Renal cortex interstitium (tissue), 11 donors: ENCODE measurements around the gene ZNF613. TPM values are rescaled to one million over a fixed set of nuclear protein-coding genes. Genes with fewer than 3 reads are reported as not detected.
A peak's percentile ranks its signal among the peaks of the same experiment; 100 is the strongest.
"Not testable (repeated sequence)": the region's sequence is repeated elsewhere in the genome, so short reads cannot be mapped to it uniquely, and the experiment has no call there.

Experiments used
- DNase-seq, 11 donors: peaks; one replicate each; pipeline ENCODE4 v3.0.0-alpha.2; 2013; ENCODE audit warnings: low read depth in 9 of 11, low spot score in 4 of 11; ENCODE audit errors: extremely low read depth in 1 of 11
- polyA plus RNA-seq, 3 donors: library from polyadenylated mRNA; unstranded; fragments of 120-200 nt; gene quantifications; one replicate each; pipeline ENCODE4 v1.2.1, GENCODE V29; 2013; ENCODE audit not compliant: insufficient read length in 3 of 3

Gene ZNF613
- polyA plus RNA-seq, 3 donors = 13.3 to 13.9 (median 13.7) TPM

GRCh38 chr19:51919606-51920005 is 7.7 kb upstream of the ZNF613 start:
- DNase-seq = no peak

DNA sequence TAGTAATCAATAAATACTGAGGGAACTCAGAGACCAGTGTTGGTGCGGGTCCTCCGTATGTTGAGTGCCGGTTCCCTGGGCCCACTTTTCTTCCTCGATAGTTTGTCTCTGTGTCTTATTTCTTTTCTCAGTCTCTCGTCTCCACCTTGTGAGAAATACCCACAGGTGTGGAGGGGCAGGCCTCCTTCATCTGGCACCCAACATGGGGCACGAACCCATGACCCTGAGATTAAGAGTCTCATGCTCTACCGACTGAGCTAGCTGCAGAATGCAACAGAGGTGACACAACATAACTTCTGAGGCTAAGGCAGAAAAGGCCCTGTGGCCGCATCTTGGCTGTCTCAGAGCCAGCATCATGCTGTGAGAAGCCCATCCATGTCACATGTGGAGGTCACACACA is 5.3 kb upstream of the ZNF613 start:
- DNase-seq = no peak

GRCh38 chr19:51926426-51926783 is 867 bp upstream of the ZNF613 start:
- DNase-seq = no peak

GRCh38 chr19:51927859-51928258 is 587 bp downstream of the ZNF613 start:
- no peak for DNase-seq

DNA sequence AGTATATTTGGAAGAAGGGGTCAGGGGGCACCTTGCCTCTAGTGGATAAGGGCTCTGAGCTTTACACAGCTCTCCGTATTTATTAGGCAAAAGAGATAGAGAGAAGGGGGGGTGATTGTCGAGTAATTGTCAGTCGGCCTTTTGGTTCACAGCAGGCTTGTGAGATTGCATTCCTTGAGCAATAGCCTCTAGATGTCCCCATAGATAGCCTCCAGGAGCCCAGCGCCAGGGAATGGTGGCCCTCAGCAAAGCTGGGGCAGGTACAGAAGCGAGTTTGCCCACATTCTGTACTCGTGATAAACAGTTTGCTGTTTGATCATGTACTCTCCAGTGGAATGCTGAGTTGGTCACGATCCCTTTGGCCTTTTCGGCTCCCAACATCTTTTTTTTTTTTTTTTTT is 4.6 kb downstream of the ZNF613 start:
- no peak for DNase-seq

GRCh38 chr19:51938936-51939335 is 11.7 kb downstream of the ZNF613 start:
- no peak for DNase-seq

- no peak for DNase-seq
Measured at GRCh38 chr19:51944798-51945552, 17.7 kb downstream of the ZNF613 start.

DNA sequence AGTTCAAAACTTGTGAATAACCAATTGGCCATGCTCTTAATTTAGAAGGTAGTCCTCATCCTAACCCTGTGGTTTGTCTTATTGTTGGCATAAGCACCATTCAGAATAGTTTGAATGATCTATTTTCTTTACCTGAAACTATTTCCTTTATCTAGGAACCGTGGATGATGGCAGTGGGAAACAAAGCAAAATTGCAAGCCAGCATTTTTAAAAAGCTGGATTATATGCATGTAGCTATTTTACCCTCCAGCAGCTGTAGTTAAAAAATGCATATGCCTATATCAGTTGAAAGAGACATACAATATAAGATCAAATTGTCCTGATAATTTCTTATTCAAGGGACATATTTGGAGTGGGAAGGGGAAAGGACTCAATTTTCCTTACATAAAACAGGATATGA is 19.3 kb downstream of the ZNF613 start:
- DNase-seq = no peak

DNA sequence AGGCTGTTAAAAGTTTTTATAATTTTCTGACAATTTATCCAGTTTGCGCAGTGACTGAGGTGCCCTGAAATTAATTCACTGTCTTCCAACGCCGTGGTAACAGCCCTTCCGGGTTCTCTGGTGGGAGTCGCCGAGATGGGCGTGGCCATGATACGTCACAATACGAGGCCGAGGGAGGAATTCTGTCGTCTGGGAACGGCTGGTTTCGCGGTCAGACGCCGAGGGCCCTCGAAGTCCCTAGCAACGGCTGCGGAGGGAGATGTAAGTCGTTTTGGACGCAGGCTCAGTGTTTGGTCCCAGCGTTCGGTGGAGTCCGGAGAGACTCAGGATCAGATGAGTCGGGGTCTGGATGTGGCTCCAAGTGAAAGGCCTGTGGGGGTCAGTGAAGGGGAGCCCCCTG is 21.7 kb downstream of the ZNF613 start:
- DNase-seq = peak in 9 of 11 donors; percentile 42 to 71 (median 64)

- DNase-seq = not testable (repeated sequence)
Measured at GRCh38 chr19:51957846-51958245, 30.6 kb downstream of the ZNF613 start.

DNA sequence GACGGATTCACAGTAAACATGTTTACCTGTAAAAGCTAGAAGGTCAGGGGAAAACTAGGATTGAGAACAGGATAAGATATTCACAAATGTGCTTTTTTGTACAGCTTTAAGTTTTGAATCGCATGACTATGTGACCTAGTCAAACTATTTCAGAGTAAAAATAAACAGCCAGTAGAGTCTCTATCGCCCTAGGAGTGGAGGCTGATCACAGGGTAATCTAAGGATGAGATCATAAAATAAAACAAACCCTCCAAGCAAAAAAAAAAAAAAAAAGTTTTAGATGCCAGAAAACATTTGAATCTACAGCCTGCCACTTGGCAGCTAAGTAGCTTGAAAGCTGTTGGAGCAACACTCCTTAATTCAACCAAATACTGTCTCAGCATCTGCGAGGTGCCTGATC is 32.5 kb downstream of the ZNF613 start:
- DNase-seq = no peak

GRCh38 chr19:51960621-51961233 is 33.5 kb downstream of the ZNF613 start:
- DNase-seq = peak in 1 of 11 donors; percentile 14

DNA sequence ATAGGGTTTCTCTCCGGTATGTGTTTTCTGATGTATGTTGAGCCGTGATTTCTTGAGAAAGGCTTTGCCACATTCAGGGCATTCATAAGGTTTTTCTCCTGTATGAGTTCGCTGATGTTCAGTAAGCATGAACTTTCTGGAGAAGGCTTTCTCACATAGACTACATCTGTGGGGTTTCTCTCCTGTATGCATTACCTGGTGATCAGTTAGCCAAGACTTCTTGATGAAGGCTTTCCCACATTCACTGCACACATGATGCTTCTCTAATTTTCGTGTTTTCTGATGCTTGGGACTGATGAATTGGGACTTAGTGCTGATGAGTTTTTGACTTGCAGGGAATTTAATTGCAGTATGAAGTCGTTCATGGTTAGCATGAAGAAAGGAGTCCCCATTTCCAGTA is 38.3 kb downstream of the ZNF613 start:
- no peak for DNase-seq

DNA sequence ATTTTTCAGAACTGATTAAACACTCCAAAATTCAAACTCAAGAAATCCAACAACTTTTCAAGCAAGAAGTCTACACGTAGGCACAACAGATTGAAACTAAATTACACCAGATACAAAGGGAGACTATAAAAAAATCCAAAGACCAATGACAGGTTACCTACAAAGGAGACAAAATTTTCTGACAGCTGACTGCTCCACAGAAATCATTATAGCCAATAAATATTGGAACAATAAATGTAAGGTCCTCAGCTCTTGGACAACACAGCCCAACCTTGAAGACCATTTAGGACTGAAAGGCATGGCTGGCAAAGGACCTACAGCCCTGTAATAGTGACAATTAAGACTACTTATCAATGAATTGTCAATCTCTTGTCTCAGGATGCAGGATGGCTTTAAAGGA is 43.4 kb downstream of the ZNF613 start:
- no peak for DNase-seq

GRCh38 chr19:51971624-51972023 is 44.4 kb downstream of the ZNF613 start:
- DNase-seq = no peak

DNA sequence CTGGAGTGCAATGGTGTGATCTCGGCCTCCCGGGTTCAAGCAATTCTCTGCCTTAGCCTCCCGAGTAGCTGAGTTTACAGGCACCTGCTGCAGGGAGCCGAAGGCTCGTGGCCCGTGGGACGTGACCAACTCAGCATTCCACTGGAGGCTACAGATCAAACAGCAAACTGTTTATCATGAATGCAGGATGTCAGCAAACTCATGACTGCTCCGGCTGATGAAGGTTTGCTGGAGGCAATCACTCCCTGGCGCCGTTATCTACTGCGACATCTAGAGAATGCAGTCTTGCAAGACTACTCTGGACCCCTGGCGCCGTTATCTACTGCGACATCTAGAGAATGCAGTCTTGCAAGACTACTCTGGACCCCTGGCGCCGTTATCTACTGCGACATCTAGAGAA is 48.5 kb downstream of the ZNF613 start:
- not testable (repeated sequence) for DNase-seq

DNA sequence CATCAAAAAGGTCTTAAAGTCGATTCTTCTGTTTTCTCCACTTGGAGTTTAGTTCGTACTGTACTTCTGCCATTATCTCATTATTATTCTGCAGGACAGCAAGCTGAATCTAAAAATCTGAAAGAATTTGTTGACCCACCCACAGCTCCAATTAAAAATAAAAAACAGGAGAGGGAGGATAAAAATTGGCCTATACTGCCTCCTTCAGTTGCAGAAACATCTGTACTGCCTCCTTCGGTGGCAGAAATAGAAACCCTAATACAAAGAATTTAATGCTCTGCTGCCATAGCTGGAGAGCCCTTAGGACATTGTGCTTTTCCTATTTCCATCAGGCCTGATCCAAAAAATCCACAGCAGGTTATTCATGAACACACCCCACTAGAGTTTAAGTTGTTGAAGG is 49.6 kb downstream of the ZNF613 start:
- no peak for DNase-seq

DNA sequence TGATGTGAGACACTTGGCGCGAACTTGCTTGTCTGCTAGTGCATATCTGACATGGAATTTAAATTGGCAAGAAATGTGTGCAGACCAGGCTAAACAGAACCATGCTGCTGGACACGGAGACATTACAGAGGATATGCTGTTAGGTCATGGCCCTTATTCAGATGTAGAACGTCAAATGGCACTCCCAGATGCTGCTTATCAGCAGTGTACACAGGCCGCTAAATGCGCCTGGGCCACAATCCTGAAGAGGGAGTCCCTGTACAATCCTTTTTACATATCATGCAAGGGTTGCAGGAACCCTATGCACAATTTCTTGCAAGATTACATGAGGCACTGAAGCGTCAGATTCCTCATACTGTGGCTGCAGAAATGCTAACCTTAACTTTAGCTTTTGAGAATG is 50.1 kb downstream of the ZNF613 start:
- no peak for DNase-seq

GRCh38 chr19:51978882-51979281 is 51.6 kb downstream of the ZNF613 start:
- no peak for DNase-seq

- DNase-seq = no peak
Measured at GRCh38 chr19:51980116-51980736, 53.0 kb downstream of the ZNF613 start.

GRCh38 chr19:51980926-51981325 is 53.7 kb downstream of the ZNF613 start:
- not testable (repeated sequence) for DNase-seq
